NCI-H524 treated with DMSO at 0.1 percent for 48 hours (cell line): ENCODE results near the gene MAN1B1.
"Not testable (repeated sequence)": the region's sequence is repeated elsewhere in the genome, so short reads cannot be mapped to it uniquely, and the experiment has no call there.

Source experiments
- DNase-seq: peaks from one replicate; lab custom pipeline; 2025; lab: John Stamatoyannopoulos, UW

Gene MAN1B1

DNA sequence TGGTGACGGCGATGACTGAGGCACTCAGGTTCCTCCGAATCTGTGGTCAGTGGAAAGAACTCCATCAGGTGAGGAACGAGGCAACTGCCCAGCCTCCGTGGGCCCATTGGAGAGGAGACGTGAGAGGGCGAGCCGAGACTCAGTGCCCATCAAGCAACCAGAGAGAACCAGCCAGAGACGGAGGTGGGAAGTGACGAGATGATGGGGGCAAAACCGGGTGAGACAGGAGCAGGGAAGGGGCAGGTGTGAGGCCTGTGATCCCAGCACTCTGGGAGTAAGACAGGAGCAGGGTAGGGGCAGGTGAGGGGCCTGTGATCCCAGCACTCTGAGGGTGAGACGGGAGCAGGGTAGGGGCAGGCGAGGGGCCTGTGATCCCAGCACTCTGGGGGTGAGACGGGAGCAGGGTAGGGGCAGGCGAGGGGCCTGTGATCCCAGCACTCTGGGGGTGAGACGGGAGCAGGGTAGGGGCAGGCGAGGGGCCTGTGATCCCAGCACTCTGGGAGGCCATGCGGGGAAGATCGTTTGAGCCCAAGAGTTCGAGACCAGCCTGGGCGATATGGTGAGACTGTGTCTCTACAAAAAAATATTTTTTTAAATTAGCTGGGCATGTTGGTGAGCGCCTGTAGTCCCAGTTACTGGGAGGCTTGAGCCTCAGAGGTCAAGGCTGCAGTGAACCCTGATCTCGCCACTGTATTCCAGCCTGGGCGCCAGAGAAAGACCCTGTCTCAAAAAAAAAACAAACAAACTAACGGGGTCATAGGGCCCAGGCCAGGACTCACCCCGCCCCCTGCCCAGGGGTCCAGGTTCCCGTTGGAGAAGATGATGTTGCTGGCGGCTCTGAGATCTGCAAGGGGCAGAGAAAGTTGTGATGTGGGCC is 24.4 kb downstream of the MAN1B1 start:
- DNase-seq, result no peak

- DNase-seq, result no peak
Measured at GRCh38 chr9:137111788-137112563, 25.2 kb downstream of the MAN1B1 start.

- no peak for DNase-seq
Measured at GRCh38 chr9:137112564-137113384, 26.0 kb downstream of the MAN1B1 start.

GRCh38 chr9:137113385-137114159 is 26.8 kb downstream of the MAN1B1 start:
- no peak for DNase-seq

DNA sequence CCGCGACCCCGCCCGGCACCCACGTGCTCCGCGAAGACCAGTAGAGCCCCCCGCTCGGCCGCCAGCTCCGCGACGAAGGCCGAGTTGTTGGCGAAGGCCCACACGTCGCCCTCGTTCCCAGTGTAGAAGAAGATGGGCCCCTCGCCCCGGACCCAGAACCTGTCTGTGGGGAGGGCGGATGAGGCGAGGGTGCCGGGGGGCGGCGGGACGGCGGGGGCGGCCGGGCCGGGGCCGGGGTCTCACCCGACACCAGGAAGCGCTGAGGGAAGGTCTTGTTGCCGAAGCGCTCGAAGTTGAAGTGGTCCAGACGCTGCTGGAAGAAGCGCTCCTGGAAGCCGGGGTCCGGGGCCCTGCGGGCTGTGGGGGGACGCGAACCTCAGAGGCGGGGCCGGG is 27.4 kb downstream of the MAN1B1 start:
- no peak for DNase-seq

DNA sequence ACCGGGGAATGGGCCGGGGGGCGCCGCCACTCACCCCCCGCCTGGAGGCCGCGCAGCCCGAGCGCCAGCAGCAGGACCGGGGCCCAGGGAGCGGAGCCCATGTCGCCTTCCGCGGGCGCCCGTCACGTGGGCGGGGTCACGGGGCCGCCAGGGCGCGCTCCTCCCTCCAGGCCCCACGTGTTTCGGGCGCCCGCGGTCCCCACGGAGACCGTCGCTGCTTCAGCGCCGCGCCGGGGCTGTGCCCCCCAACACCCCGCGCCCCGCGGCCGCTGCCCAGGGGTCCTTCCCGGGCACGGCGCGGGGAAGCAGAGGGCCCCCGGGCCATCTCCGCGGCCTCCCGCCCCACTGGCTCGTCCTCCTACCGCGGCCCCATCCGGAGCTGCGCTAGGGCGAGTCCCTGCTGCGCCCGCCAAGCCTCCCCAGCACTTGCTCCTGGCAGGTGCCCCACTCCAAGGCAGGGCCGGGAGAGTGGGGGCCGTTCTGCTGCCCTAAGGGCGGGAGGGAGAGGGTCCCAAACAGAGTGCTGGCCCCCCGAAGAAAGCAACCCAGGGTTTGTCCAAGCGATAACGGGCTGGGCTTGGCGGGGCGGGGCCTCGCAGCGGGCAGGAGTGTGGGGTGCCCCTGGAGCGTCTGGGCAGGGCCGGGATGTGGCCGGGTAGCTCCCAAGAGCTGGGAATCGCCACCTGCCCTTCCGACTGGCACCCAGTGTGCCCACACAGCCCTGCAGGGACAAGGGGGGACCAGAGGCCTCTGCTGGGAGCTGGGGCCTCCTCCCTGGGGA is 28.0 kb downstream of the MAN1B1 start, which contains the start of gene DPP7:
TSS of gene DPP7 (minus strand) at position 121 of the 781 bp plus-strand sequence. CDS start at position 101, 20 bp downstream.
- no peak for DNase-seq

- DNase-seq, result no peak
Measured at GRCh38 chr9:137115394-137116026, 28.7 kb downstream of the MAN1B1 start.

GRCh38 chr9:137116027-137116507 is 29.3 kb downstream of the MAN1B1 start:
- DNase-seq, result no peak

- no peak for DNase-seq
Measured at GRCh38 chr9:137116728-137117127, 29.9 kb downstream of the MAN1B1 start.

DNA sequence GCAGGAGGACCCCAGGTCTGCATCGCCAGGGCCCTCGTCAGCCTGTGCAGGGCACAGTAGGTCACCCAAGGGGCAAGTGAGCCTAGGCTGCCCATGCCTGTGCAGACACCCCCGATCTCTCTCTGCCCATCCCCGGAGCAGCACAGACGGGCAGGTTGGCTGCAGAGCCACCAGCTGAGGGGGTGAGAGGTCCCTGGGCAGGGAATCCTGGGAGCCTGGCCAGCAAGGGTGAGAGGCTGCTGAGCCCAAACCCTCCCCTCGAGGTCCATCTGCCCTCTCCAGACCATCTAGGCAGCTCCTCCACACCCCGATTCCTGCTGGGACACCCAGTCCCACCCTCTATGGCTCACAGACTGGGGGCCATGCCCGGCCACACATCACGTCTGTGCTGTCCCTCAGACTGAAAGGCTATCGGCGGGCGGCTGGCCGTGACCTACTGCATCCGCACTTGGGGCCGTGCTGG is 30.5 kb downstream of the MAN1B1 start:
- DNase-seq, result no peak

DNA sequence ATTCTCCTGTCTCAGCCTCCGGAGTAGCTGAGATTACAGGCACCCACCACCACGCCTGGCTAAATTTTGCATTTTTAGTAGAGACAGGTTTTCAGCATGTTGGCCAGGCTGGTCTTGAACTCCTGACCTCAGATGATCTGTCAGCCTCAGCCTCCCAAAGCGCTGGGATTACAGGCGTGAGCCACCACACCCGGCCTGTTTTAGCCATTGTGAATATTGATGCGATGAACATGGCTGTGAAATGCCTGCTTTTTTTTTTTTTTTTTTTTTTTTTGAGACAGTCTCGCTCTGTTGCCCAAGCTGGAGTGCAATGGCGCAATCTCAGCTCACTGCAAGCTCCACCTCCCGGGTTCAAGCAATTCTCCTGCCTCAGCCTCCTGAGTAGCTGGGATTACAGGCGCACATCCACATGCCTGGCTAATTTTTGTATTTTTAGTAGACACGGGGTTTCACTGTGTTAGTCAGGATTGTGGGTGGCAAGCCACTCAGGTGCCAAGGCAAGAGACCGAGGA is 31.4 kb downstream of the MAN1B1 start:
- DNase-seq, result not testable (repeated sequence)

DNA sequence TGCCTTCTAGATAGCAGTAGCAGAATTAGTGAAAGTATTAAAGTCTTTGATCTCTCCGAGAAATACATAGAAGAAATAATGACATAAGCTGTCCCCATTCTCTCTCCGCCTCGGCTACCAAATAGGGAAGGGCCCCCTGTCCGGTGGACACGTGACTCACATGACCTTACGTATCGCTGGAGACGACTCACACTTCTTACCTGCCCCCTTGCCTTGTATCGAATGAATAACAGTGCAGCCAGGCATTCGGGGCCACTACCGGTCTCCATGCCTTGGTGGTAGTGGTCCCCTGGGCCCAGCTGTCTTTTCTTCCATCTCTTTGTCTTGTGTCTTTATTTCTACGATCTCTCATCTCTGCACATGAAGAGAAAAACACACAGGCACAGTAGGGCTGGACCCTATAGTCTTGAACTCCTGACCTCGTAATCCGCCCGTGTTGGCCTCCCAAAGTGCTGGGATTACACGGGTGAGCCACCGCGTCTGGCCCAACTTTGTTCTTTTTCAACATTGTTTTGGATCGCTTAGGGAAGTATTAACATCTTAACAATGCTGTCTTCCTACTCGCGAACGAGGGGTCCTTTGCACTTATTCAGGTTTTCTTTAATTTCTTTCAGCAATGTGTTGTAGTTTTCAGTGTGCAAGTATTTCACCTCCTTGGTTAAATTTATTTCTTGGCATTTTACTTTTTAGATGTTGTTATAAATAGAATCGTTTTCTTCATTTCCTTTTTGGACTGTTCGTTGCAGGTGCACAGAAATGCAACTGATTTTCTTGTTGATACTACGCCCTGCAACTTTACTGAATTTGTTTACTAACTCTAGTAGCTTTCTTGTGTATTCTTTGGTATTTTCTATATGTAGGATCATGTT is 35.4 kb downstream of the MAN1B1 start:
- DNase-seq, result not testable (repeated sequence)

DNA sequence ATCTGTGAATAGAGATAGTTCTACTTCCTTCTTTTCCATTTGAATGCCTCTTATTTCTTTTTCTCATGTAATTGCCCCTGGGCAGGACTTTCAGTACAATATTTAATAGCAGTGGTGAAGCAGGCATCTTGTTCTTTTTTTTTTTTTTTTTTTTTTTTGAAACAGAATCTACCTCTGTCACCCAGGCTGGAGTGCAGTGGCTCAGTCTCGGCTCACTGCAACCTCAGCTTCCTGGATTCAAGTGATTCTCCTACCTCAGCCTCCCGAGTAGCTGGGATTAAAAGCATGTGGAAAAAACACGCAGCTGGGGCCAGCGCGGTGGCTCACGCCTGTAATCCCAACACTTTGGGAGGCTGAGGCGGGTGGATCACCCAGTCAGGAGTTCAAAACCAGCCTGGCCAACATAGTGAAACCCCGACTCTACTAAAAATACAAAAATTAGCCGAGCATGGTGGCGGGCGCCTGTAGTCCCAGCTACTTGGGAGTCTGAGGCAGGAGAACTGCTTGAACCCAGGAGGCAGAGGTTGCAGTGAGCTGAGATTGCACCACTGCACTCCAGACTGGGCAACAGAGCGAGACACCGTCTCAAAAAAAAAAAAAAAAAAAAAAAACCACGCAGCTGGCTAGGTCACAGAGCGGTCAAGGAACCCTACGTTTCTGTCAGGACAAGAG is 36.1 kb downstream of the MAN1B1 start:
- not testable (repeated sequence) for DNase-seq

- no peak for DNase-seq
Measured at GRCh38 chr9:137123468-137123837, 36.7 kb downstream of the MAN1B1 start.

DNA sequence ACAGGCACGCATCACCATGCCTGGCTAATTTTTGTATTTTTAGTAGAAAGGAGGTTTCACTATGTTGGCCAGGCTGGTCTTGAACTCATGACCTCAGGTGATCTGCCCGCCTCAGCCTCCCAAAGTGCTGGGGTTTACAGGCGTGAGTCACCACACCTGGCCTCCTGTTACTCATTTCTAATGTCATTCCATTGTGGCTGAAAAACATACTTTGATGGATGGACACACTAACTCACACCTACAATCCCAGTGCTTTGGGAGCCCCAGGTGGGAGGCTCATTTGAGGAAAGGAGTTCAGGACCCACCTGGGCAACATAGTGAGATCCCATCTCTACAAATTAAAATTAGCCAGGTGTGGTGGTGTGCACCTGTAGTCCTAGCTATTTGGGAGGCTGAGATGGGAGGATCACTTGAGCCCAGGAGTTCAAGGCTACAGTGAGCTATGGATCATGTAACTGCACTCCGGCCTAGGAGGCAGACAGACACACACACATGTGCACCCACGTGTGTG is 37.2 kb downstream of the MAN1B1 start:
- not testable (repeated sequence) for DNase-seq

GRCh38 chr9:137126786-137127185 is 40.0 kb downstream of the MAN1B1 start:
- no peak for DNase-seq

DNA sequence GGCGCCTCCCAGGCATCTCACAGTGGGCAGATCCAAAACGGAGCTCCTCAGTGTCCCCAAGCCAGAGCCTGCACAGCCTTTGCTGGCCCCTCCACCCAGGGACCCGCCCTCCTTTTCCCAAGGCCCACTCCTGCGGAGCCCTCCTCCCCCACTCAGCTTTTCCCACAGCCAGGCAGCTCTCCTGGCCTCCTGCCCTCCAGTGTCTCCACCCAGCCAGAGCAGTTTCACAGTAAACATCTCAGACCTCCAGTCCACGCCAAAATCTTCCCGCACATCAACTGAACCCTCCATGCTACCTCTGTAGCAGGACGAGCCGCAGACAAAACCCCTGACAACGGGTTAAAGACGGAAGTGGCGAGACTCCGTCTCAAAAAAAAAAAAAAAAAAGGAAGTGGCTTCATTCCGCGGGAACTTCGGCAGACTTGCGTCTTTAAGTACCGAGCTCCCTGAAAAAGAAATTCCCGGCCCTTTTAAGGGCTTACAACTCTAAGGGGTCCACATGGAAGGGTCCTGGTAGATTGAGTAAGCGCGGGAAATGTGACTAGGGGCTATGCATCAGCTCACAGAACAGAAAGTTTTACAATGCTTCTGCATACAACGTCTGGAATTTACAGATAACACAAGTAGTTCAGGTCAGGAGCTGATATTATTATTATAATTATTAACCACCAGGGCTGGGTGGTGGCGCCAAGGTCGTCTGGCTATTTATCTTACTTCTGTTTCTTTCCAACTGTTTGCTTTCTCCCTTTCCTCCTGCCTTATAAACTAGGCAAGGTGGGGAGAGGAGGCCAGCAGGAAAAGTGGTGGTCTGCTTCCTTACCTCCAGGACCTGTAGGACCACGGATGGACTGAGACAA is 40.7 kb downstream of the MAN1B1 start:
- no peak for DNase-seq
